ENCODE data around the gene TM9SF2.
"Not testable (repeated sequence)": the region's sequence is repeated elsewhere in the genome, so short reads cannot be mapped to it uniquely, and the experiment has no call there.

Gene TM9SF2

DNA sequence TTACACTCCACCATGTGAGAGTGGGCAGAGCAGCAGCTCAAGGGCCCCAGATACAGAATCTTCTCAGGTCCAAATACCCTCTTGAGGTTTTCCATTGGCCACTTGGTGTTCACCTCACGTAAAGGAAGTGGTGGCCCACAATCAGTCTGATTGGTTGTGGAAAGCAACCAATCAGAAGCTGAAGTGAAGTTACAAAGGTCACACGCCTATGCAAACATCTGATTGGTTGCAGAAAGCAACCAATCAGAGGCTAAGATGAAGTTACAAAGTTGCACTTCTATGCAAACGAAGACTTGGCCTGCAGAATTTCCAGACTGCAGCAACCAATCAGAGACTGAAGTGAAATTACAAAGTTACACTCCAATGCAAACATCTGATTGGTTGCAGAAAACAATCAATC lies 14.3 kb upstream of the TM9SF2 start:
- TF ChIP-seq, protein P1, sequence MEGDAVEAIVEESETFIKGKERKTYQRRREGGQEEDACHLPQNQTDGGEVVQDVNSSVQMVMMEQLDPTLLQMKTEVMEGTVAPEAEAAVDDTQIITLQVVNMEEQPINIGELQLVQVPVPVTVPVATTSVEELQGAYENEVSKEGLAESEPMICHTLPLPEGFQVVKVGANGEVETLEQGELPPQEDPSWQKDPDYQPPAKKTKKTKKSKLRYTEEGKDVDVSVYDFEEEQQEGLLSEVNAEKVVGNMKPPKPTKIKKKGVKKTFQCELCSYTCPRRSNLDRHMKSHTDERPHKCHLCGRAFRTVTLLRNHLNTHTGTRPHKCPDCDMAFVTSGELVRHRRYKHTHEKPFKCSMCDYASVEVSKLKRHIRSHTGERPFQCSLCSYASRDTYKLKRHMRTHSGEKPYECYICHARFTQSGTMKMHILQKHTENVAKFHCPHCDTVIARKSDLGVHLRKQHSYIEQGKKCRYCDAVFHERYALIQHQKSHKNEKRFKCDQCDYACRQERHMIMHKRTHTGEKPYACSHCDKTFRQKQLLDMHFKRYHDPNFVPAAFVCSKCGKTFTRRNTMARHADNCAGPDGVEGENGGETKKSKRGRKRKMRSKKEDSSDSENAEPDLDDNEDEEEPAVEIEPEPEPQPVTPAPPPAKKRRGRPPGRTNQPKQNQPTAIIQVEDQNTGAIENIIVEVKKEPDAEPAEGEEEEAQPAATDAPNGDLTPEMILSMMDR (IDR thresholded peaks at IDR 0.05; ENCODE audit: low read depth, low read length): no peak
- H3K4me3 ChIP-seq (ENCODE audit: low read depth, low read length): no peak overlapping the region
- no peaks in the 10 kb centered on the region for H3K36me3 ChIP-seq
- DNase-seq: no peak
- peaks cover 8% of the 10 kb centered on the region for H3K27me3 ChIP-seq
- H3K9me3 ChIP-seq: no peaks in the 10 kb centered on the region
- H3K4me1 ChIP-seq: no peaks in the 10 kb centered on the region

DNA sequence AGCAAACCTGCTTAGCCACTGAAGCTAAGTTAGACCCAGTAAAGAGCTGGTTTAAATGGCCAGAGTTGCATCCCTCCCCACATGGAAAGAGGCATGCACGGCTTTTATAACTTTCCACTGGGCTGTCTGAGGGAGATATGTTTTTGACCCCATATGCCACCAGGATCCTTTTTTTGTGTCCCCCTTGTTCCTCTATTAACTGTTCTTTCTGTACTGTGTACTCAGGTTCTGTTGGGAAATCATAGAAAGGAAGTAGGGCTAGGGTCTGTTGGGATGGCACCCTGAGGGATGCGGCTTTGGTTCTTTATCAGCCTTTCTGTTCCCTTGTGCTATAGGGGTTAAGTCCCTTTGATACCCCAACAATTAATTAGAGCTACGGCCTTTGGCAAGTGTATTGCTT lies 12.2 kb upstream of the TM9SF2 start:
- H3K27me3 ChIP-seq: peaks cover 7% of the 10 kb centered on the region; the same call in 1 of the 2 replicates
- no peaks in the 10 kb centered on the region for H3K4me1 ChIP-seq
- no peaks in the 10 kb centered on the region for H3K36me3 ChIP-seq
- no peak for DNase-seq
- TF ChIP-seq, protein P1 (IDR thresholded peaks at IDR 0.05; ENCODE audit: low read depth, low read length): no peak
- H3K9me3 ChIP-seq: no peaks in the 10 kb centered on the region
- H3K4me3 ChIP-seq (ENCODE audit: low read depth, low read length): no peak overlapping the region

DNA sequence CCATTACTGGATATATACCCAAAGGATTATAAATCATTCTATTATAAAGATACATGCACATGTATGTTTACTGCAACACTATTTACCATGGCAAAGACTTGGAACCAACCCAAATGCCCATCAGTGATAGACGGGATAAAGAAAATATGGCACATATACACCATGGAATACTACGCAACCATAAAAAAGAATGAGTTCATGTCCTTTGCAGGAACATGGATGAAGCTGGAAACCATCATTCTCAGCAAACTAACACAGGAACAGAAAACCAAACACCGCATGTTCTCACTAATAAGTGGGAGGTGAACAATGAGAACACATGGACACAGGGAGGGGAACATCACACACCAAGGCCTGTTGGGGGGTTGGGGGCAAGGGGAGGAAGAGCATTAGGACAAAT lies 9.5 kb upstream of the TM9SF2 start:
- not testable (repeated sequence) for H3K4me1 ChIP-seq; H3K9me3 ChIP-seq; H3K36me3 ChIP-seq; H3K27me3 ChIP-seq; DNase-seq; H3K4me3 ChIP-seq (ENCODE audit: low read depth, low read length)

DNA sequence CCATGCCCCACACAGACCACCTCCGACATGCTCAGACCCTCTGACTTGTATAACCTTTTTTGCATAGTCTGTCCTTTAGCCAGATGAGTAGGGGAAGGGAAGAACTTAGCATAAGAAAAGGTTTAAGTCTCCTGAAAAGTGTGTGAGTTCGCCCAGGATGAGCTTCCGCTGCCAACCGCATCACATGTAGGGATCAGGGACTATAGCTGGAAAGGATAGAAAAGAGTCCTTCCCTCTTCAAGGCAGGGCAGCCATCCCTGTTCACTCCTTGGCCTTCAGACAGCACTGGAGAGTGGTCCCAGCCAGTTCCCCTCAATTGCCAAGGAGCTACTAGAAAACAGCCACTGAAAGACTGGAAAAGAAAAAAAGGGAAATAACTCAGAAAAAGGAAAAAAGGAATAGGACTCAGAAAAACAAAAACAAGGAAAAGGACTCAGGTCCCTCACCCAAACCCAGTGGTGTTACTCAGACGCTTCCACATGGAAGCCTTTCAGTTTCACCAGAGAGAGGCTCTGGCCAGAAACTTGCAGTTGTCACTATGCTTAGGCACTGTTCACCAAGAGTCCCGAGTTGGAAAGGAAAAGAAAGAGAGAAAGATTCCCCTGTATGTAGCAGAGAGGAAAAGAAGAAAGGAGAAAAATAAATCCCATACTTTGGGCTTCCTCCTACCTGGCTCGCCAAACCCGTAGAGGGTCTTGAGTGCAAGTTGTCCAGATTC lies 5.6 kb upstream of the TM9SF2 start:
- TF ChIP-seq, protein P1 (IDR thresholded peaks at IDR 0.05; ENCODE audit: low read depth, low read length): no peak
- no peaks in the 10 kb centered on the region for H3K36me3 ChIP-seq
- H3K4me3 ChIP-seq (ENCODE audit: low read depth, low read length): no peak overlapping the region
- no peaks in the 10 kb centered on the region for H3K9me3 ChIP-seq
- H3K4me1 ChIP-seq: no peaks in the 10 kb centered on the region
- no peaks in the 10 kb centered on the region for H3K27me3 ChIP-seq
- DNase-seq: no peak

DNA sequence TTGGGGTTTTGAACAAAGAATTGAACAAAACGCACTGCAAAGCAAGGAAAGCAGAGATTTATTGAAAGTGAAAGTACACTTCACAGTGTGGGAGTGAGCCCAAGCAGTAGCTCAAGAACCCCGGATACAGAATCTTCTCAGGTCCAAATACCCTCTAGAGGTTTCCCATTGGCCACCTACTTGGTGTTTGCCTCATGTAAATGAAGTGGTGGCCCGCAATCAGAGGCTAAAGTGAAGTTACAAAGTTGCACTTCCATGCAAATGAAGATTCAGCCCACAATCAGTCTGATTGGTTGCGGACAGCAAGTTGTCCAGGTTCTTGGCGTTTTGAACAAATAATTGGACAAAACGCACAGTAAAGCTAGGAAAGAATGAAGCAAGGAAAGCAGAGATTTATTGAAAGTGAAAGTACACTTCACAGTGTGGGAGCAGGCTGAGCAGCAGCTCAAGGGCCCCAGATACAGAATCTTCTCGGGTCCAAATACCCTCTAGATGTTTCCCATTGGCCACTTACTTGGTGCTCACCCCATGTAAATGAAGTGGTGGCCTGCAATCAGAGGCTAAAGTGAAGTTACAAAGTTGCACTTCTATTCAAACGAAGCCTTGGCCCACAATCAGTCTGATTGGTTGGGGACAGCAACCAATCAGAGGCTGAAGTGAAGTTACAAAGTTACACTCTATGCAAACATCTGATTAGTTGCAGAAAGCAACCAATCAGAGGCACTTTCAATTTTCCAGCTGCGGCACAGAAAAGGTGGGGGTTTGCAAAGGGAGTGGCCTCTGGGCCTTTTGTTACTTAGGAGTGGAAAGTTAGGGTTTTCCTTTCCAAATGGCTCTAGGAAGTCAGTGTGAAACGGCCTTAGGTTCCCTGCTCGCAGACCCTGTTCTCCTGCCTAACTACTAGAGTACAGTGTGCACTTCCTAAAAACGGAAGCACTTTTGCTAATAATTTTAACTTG lies 4.8 kb upstream of the TM9SF2 start:
- Histone ChIP-seq H3K36me3 (no peaks in the 10 kb centered on the region), H3K4me3 (ENCODE audit: low read depth, low read length) (peak overlapping the region; percentile 32), H3K27me3 (no peaks in the 10 kb centered on the region), H3K9me3 (no peaks in the 10 kb centered on the region), H3K4me1 (no peaks in the 10 kb centered on the region)
- TF ChIP-seq, protein P1 (IDR thresholded peaks at IDR 0.05; ENCODE audit: low read depth, low read length): no peak
- DNase-seq: peak; percentile 54

DNA sequence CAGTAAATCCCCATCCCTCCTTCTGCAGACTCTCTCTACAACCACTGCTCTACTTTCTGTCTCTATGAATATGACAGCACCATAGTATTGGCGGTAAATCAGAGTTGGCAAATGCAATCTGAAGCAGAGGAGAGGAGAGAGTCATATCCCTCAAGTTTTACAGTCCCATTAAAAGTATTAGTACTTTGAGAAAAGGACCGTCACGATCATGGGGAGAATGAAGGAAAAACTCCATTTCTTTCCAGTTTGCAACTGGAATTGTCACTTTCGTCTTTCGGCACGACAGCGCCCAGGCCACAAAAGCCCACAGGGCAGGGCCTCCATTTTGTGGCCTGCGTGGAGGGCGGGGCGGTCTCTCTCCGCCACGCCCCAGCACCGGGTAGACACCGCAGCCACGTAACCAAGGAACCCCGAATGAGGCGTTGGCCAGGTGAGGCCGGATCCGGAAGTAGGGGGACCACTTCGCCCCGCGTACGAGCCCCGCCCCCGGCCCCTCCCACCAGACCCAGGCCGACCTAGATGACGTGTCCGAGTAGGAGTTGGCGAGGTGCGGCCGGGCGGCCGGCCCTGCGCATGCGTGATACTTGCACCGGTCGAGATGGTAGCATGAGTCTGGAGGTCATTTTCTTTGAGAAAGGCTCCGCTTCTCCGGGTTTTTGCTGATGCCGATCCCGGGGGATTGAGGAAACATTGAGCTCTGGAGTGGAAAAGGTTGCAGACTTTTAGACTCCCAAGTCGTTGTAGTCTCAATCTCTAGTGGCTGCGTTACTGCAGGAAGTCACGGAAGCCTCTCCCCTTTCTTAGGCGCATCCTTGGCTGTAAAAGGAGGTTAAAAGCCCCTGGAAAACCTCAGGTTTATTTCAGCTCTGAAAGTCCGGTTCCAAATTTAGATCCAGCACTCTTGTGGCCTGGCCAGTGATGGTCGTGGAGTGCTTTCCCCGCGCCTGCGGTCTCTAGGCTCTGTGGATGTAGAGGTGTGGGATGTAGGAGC lies 2.8 kb upstream of the TM9SF2 start:
- H3K27me3 ChIP-seq: no peaks in the 10 kb centered on the region
- no peaks in the 10 kb centered on the region for H3K4me1 ChIP-seq
- TF ChIP-seq, protein P1 (IDR thresholded peaks at IDR 0.05; ENCODE audit: low read depth, low read length): no peak
- no peaks in the 10 kb centered on the region for H3K36me3 ChIP-seq
- peak overlapping the region; percentile 67 for H3K4me3 ChIP-seq (ENCODE audit: low read depth, low read length)
- peak; percentile 97 for DNase-seq
- H3K9me3 ChIP-seq: no peaks in the 10 kb centered on the region
